Limb (tissue), 2 donors: Measurements from ENCODE around the gene COL4A2.

Source experiments
- DNase-seq, 2 donors: peaks; one replicate each; pipeline ENCODE4 v3.0.0-alpha.2; 2016; ENCODE audit errors: extremely low spot score in 2 of 2

The COL4A2 gene

GRCh38 chr13:110400786-110401533 lies 93.9 kb downstream of the COL4A2 start:
- peak; percentile 17 to 74 for DNase-seq

- DNase-seq = peak in 1 of 2 donors; percentile 18
Observed at GRCh38 chr13:110402299-110403069, 95.4 kb downstream of the COL4A2 start.

DNA sequence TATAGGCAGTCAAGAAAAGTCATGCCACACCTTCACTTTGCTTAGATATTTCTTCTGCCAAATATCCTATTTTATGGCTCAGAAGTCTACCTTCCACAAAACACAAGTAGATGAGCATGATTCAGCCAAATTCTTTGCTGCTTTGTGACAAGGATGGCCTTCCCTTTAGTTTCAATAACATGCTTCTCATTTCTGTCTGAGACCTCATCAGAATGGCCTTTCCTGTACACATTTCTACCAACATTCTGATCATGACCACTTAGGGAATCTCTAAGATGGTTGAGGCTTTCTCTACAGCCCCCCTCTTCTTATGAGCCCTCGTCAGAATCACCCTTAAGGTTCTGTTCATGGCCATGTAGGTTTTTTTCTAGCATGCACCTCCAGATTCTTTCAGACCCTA lies 96.2 kb downstream of the COL4A2 start:
- no peak for DNase-seq

DNA sequence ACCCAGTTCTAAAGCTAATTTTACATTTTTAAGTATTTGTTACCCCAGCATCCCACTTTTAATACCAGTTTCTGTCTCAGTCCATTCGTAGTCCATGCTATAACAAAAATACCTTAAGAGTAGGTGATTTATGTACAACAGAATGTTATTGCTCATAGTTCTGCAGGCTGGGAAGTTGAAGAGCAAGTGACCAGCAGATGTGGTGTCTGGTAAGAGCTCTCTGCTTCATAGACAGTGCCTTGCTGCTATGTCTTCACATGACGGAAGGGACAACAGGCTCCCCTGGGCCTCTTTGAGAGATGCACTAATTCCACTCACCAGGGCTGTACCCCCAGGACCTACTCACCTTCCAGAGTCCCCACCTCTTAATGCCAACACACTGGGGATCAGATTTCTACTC lies 96.6 kb downstream of the COL4A2 start:
- DNase-seq = peak in 1 of 2 donors; percentile 13

DNA sequence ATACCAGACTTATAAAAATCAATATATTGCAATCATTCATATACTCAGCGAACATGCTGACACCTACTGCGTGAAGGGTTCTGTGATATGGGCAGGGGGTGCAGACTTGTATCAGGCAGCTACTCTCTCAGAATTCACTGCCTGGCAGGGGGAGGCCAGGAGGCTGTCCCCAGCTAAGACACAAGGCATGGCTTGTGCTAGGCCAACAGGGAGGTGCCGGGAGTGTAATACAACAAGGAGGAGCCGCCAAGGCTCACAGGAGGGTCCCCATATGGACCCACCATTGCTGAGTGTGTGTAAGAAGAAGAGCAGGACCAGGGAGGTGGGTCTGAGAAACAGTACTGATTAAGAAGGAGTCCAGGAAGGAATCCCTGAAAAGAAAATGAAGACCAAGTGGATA lies 97.2 kb downstream of the COL4A2 start:
- DNase-seq = no peak

- peak in 1 of 2 donors; percentile 34 for DNase-seq
Observed at GRCh38 chr13:110405597-110406450, 98.7 kb downstream of the COL4A2 start.

GRCh38 chr13:110407021-110407420 lies 99.9 kb downstream of the COL4A2 start:
- peak in 1 of 2 donors; percentile 23 for DNase-seq

- DNase-seq = peak in 1 of 2 donors; percentile 32
Observed at GRCh38 chr13:110407531-110407930, 100.4 kb downstream of the COL4A2 start.

GRCh38 chr13:110408286-110408685 lies 101.2 kb downstream of the COL4A2 start:
- peak in 1 of 2 donors; percentile 21 for DNase-seq

DNA sequence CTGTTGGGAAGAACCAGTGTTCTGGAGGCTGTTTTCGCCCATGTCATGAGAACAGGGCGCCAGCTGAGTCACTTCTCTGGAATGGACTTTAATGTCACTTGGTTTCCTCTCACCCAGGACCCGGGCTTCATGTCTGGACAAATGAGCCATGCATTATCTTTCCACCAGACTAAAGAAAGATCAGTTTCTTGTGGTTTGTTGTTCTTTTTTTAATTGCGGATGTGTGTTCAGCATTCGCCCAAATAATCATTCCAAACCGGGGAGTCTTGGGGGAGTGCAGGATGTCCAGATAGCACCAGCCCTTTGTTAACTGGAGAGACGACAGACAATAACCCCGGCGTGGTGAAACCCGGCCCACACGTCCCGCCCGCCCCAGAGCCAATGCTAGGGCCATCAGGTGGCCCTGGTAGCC lies 102.5 kb downstream of the COL4A2 start:
- peak in 1 of 2 donors; percentile 17 for DNase-seq

DNA sequence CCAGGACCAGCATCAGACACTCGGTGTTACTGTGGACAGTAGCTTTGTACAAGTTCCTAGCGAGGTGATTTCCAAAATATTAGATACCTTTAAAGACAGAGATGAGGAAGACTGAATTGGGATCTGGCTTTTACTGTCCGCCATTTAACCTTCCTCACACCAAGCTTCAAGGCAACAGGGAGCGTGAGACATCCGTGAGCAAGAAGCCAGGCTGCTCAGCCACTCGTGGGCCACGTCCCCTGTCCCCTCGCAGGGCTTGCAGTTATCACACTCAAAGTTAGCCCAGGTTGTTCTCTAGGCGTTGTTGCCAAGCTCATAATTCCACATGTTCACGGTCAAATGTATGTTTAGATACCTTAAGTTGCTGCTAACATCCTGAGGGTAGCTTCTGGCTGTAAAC lies 102.9 kb downstream of the COL4A2 start:
- peak in 1 of 2 donors; percentile 6 for DNase-seq

- DNase-seq = peak in 1 of 2 donors; percentile 27
Observed at GRCh38 chr13:110410936-110411687, 104.0 kb downstream of the COL4A2 start.

DNA sequence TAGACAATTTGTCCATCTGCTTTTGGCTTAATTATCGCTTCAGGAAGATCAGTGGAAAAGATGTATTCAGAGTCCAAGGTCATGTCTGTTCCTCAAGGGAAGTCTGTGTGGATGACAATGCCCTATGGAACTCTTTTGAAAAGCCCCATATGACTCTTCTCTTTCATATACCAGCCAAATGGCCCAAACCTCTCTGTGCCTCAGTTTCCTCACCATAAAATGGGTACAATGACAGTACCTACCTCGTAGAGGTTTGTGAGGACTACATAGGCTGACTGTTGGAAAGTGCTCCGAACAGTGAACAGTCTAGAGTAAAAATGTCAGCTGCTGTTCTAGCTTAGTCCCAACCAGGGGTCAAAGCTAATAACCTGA lies 104.6 kb downstream of the COL4A2 start:
- DNase-seq = peak in 1 of 2 donors; percentile 34

- DNase-seq = peak; percentile 89 to 93
Observed at GRCh38 chr13:110412132-110412914, 105.2 kb downstream of the COL4A2 start.

- no peak for DNase-seq
Observed at GRCh38 chr13:110413016-110413675, 106.1 kb downstream of the COL4A2 start.

DNA sequence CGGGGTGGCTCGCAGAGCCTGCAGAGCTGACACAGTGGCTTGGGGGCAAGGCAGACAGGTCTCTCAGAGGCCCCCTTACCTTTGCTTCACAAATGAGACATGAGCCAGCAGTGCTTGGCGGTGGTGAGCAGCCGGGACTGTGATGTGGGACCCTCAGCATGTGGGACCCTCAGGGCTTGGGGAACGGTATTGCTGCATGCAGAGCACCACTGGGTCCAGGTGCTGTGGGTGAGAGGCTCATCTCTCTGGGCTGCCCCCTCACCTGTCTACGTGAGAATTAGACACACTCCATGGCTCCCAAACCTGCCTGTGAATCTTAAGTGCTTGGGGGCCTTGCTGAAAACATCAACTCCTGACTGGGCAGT lies 106.6 kb downstream of the COL4A2 start:
- no peak for DNase-seq

GRCh38 chr13:110414283-110414682 lies 107.2 kb downstream of the COL4A2 start:
- peak in 1 of 2 donors; percentile 24 for DNase-seq

DNA sequence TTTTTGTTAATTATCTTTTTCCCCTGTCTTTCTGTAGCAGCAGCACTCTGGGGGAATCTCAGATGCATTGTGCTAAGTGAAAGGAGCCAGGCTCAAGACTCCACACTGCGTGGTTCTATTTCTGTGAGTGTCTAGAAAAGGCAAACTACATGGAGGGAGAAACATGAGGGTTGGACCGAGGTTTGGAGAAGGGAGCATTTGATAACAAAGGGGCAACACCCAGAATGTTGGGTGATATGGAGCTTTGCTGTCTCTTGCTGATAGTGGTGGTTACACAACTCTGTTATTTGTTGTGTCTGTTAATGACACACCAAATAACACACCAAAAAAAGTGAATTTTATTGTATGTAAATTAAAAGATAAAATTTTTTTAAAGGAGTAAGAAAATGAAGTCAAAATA lies 107.8 kb downstream of the COL4A2 start:
- DNase-seq = no peak

DNA sequence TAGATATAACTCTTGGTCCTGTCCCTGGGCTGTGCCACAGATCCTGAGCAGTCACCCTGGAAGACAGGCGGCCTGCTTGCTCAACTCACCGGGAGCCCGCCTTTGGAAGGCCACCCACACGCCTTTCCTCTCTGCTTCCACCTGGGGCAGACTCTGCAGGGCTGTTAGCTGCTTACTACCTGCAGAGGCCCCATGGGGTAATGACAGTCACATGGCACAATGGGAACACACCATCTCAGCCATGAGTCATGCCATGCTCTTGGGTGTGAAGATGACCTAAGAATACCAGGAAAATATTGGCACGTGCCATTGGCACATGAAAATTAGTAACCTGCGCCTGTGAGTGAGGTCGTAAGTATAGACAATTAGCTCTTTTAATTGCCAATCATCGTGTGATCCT lies 108.6 kb downstream of the COL4A2 start:
- DNase-seq = no peak
